NCI-H2081 treated with DMSO at 0.1 percent for 48 hours (cell line): ENCODE results near the gene ADD2.
"Not testable (repeated sequence)": the region's sequence is repeated elsewhere in the genome, so short reads cannot be mapped to it uniquely, and the experiment has no call there.

Experiments
- DNase-seq: peaks from one replicate; lab custom pipeline; 2025; lab: John Stamatoyannopoulos, UW

Gene ADD2

DNA sequence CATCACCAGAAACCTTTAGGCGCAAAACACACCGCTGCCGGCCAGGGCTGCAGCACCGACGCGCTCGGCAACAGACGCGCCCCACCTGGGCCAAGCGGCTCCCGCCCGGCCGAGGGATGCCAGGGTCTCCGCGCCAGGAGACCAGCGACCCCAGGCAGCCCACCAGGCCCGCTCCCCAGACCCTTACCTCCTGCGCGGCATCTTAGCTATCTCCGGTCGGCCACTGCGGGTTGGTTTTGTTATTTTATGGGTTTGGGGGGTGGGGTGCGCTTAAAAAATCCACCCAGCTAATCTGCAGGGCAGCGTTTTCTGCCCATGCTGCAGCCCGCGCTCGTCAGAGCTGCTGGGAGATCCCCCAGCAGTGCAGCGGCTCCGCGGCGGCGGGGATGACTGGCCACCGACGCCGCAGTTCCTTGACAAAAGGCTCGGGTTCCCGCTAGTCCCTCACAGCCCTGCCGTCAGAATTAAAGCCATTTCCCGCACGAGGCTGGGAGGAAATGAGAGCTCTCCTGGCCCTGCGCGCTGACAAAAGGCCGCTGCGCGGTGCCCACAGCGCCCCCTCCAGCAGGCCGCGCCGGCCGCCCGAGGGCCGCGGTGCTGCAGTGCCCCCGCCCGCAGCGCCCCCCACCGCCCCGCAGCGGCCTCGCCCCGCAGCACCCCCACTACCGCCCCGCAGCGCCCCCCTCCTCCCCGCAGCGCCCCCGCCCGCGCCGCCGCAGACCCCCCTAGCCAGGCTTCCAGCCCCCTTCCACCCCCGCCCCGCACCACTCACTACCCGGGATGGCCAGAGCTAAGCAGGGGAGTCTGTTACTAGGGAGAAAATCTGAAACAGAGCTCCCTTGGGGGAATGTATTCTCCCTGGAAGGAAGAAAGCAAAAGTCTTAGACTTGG is at the start of gene ADD2:
Gene ADD2 (minus strand): TSS at position 502 of the 891 bp plus-strand sequence. CDS start 61,792 bp downstream, outside the sequence.
- no peak for DNase-seq

DNA sequence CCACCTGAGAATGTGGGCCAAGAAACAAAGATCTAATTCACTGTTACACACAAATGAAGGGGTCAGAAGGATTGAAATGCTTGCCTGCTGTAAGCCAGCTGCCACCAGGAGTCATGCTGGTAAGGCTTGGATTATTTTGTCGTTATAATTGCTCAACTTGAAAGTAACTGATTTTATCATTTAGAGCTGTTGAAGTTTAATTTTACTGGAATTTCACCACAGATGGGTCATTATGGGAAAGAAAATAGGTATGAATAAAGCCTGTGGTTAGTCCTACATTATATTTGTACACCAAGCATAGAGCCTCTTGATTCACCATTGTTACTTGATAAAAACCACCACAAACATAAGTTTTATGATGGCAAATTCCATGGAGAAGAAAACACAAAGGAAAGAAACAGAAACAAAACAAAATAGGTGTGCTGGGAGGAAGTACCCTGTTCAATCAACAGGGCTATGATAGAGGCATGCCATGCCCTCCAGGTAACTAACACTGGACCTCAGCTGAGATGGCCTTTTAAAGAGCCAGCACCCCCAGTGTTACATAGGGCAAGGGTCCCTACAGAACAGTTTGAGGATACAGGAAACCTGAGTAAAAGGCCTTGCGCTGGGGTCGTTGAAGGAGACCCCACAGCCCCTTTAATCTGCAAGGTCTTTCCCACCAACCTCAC is 49.4 kb upstream of the ADD2 start:
- no peak for DNase-seq

DNA sequence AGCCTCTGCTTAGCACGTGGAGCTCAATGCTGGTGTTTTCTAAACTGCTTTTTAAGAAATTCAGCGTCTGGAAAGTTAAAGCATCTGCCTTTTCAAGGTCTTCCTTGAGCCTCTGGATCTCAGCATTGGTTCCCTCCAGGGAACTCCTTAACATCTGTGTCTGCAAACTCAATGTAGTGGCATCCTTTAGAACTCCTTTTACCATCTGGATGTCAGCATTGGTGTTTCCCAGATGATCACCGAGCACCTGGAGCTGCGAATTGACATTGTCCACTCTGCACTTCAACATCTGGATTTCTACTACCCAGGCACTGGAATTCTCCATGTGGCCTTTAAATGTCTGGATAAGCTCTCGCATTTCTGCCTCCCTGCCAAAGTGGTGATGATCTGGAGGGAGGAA is 48.7 kb upstream of the ADD2 start:
- DNase-seq, result no peak

GRCh38 chr2:70808983-70809958 is 41.3 kb upstream of the ADD2 start:
- DNase-seq, result no peak

DNA sequence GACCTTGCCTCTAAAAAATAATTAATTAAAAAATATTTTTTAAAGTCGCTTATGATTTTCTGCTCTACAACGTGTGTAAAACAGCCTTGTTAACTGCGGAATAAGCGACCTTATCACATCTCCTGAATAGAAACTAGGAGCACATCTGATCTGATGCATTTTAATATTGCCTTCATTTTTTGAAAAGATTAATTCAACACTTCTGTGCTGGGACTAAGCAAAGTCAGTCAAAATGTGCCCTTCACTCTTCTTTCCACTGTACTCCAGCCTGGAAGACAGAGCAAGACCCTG is 39.8 kb upstream of the ADD2 start:
- DNase-seq, result no peak

GRCh38 chr2:70807102-70807827 is 39.3 kb upstream of the ADD2 start:
- DNase-seq, result no peak

DNA sequence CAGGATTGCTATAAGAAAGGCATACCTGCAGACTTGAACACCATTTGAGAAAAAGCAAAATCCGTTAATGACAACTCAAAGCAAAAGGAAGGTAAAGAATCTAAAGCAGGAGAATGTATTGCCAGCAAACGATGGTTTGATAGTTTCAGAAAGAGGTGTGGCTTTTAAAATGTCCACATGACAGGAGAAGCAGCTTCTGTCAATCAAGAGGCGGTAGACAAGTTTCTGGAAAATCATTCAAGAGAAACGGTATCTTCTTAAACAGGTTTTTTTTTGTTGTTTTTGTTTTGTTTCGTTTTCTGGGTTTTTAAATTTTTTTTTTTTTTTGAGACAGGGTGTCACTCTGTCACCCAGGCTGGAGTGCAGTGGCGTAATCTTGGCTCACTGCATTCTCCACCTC is 38.6 kb upstream of the ADD2 start:
- DNase-seq, result no peak

DNA sequence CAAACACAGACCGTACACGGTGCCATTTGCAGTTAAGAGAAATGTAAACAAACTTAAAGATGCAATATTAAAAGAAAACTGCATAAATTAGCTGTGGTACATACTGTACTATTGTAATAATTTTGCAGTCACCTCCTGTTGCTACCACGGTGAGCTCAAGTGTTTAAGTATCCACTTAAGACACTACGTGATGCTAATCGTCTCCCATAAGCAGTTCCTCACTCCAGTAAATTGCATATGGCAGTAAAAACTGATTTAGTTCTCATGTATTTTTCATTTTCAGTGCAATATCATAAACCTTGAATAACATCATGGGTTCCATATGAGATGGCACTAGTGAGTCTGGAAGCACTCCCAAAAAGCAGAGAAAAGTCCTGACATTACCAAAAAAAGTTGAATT is 38.0 kb upstream of the ADD2 start:
- no peak for DNase-seq

- no peak for DNase-seq
Observed at GRCh38 chr2:70801607-70802263, 33.7 kb upstream of the ADD2 start.

- no peak for DNase-seq
Observed at GRCh38 chr2:70799706-70800105, 31.7 kb upstream of the ADD2 start.

DNA sequence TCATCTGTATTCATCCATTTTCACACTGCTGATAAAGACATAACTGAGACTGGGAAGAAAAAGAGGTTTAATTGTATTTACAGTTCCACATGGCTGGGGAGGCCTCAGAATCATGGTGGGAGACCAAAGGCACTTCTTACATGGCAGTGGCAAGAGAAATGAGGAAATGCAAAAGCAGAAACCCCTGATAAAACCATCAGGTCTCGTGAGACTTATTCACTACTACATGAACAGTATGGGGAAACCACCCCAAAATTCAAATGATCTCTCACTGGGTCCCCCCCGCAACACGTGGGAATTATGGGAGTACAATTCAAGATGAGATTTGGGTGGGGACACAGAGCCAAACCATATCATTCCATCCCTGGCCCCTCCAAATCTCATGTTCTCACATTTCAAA is 30.0 kb upstream of the ADD2 start:
- not testable (repeated sequence) for DNase-seq

GRCh38 chr2:70797506-70797905 is 29.5 kb upstream of the ADD2 start:
- DNase-seq, result no peak

DNA sequence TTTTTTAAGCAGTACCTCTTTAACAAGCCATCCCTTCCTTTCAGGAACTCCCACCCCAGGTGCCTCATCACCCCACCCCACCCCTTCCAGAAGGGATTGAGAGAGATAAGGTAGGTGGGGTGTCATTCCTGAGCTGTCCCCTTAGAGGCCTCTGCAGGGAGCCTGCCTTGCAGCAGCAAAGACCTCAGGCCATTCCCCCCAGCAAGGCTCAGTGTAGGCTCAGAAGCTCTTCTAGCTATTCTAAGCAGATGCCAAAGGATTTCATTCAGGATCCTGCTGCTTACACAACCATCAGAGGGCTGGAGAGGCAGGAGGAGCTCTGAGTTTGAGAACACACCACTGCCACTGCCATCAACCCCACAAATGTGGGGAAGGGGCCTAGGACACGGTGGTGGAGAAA is 28.3 kb upstream of the ADD2 start:
- no peak for DNase-seq

GRCh38 chr2:70795164-70795995 is 27.4 kb upstream of the ADD2 start:
- DNase-seq, result no peak

DNA sequence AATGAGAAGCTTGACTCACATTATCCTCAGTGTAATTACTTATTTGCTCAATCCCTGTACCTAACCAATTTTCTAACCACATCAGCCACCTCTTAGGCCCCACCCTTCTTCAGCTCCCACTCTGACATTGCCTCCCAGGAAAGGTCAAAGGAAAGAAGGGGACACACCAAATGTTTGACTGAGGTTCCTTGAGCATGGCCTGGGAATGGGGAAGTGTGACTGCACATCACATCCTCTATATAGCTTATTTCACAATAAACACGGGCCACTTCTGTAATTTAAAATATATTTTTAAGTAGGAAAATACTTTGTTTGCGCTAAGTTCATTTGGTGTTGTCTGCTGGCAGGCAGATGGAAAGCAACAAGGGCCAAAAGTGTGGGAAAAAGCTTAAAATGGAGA is 25.4 kb upstream of the ADD2 start:
- no peak for DNase-seq

- DNase-seq, result no peak
Observed at GRCh38 chr2:70790136-70790828, 22.3 kb upstream of the ADD2 start, which contains the start of gene FIGLA. Gene FIGLA, minus strand, starts transcription at chr2:70790643. Its CDS starts 5 bp downstream, at chr2:70790638.

- DNase-seq, result no peak
Observed at GRCh38 chr2:70789304-70790135, 21.5 kb upstream of the ADD2 start.

DNA sequence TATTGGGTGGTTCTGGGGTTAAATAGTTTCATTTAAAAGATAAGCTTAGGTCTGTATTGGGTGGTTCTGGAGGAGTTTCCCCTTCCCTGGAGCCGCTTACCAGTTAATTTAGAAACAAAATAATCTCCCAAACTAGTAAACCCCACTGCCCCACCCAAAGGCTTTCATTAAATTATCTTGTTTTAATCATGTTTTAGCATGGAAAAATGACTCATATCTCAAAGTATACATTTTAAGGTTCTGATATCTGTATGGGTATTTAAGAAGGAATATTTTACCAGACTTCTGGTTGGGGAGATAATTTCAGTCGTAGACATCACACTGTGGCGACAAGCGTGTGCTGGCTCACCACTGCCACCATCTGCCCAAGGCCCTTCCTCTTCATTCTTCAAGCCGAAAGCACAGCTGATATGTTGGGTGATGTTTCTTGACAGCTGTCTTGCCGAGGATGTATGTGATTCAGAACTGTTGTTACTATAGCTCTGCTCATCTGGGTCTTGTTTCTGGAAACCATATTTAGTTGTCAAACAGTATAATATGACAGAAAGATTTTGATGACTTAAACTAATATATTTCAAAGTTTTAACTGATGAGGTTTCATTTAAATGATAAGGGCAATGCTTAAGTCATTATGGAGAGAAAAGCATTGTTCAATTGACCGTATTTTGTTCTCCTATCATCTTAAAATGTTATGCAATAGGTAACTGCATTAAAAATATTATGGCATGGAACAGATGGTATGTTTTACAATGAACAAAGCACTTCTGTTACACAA is 17.3 kb upstream of the ADD2 start:
- no peak for DNase-seq
